HEK293 (cell line): ENCODE data around the gene ARL13B.
A peak's percentile ranks its signal among the peaks of the same experiment; 100 is the strongest.

Source experiments
- KLF9 ChIP-seq: fragments of 450-650 bp; formaldehyde crosslinking; IDR thresholded peaks from 2 replicates; pipeline ENCODE4 v1.5.1; 2016; ENCODE audit warnings: missing biosample characterization, missing genetic modification characterization, low read depth
- MYNN ChIP-seq: fragments of 450-650 bp; formaldehyde crosslinking; IDR thresholded peaks from 2 replicates; pipeline ENCODE4 v1.5.1; 2016; ENCODE audit warnings: missing biosample characterization, missing genetic modification characterization, borderline replicate concordance
- SALL2 ChIP-seq: fragments of 450-650 bp; formaldehyde crosslinking; IDR thresholded peaks from 2 replicates; pipeline ENCODE4 v1.5.0; 2017; ENCODE audit warnings: missing biosample characterization, mild to moderate bottlenecking, missing genetic modification characterization, borderline replicate concordance
- SCRT2 ChIP-seq: fragments of 450-650 bp; formaldehyde crosslinking; IDR thresholded peaks from 2 replicates; pipeline ENCODE4 v1.5.1; 2016; ENCODE audit warnings: missing biosample characterization, missing genetic modification characterization
- SETDB1 ChIP-seq: IDR thresholded peaks from one replicate; pipeline ENCODE4 v1.6.1; 2017; ENCODE audit warnings: mild to moderate bottlenecking, low read length, moderate library complexity, mixed read lengths; ENCODE audit not compliant: insufficient read length
- TRIM28 ChIP-seq: IDR thresholded peaks from 2 replicates; pipeline ENCODE4 v1.6.1; 2011; ENCODE audit warnings: low read length, control low read depth, borderline replicate concordance
- YY1 ChIP-seq: fragments of 450-650 bp; formaldehyde crosslinking; IDR thresholded peaks from 2 replicates; pipeline ENCODE4 v1.5.1; 2018; ENCODE audit warnings: missing biosample characterization, missing genetic modification characterization
- ZBTB20 ChIP-seq: fragments of 450-650 bp; formaldehyde crosslinking; IDR thresholded peaks from 2 replicates; pipeline ENCODE4 v1.5.1; 2016; ENCODE audit warnings: missing biosample characterization, missing genetic modification characterization
- ZBTB6 ChIP-seq: fragments of 450-650 bp; formaldehyde crosslinking; IDR thresholded peaks from 2 replicates; pipeline ENCODE4 v1.5.1; 2017; ENCODE audit warnings: missing biosample characterization, missing genetic modification characterization
- ZFP3 ChIP-seq: fragments of 450-650 bp; formaldehyde crosslinking; IDR thresholded peaks from 2 replicates; pipeline ENCODE4 v1.5.1; 2016; ENCODE audit warnings: low read depth, missing biosample characterization, missing genetic modification characterization
- ZFP37 ChIP-seq: fragments of 450-650 bp; formaldehyde crosslinking; IDR thresholded peaks from 2 replicates; pipeline ENCODE4 v1.5.1; 2016; ENCODE audit warnings: missing biosample characterization, missing genetic modification characterization
- ZNF114 ChIP-seq: fragments of 450-650 bp; formaldehyde crosslinking; IDR thresholded peaks from 2 replicates; pipeline ENCODE4 v1.5.0; 2017; ENCODE audit warnings: missing biosample characterization, missing genetic modification characterization
- ZNF138 ChIP-seq: fragments of 450-650 bp; formaldehyde crosslinking; IDR thresholded peaks from 2 replicates; pipeline ENCODE4 v1.5.1; 2016; ENCODE audit warnings: missing biosample characterization, missing genetic modification characterization, borderline replicate concordance
- ZNF146 ChIP-seq: fragments of 450-650 bp; formaldehyde crosslinking; IDR thresholded peaks from 2 replicates; pipeline ENCODE4 v1.5.1; 2016; ENCODE audit warnings: missing biosample characterization, missing genetic modification characterization
- ZNF157 ChIP-seq: fragments of 450-650 bp; formaldehyde crosslinking; IDR thresholded peaks from 2 replicates; pipeline ENCODE4 v1.5.1; 2016; ENCODE audit warnings: missing biosample characterization, missing genetic modification characterization
- ZNF16 ChIP-seq: fragments of 450-650 bp; formaldehyde crosslinking; IDR thresholded peaks from 2 replicates; pipeline ENCODE4 v1.5.1; 2016; ENCODE audit warnings: low read depth, missing biosample characterization, missing genetic modification characterization
- ZNF2 ChIP-seq: fragments of 450-650 bp; formaldehyde crosslinking; IDR thresholded peaks from 2 replicates; pipeline ENCODE4 v1.5.1; 2016; ENCODE audit warnings: missing biosample characterization, missing genetic modification characterization
- ZNF202 ChIP-seq: fragments of 450-650 bp; formaldehyde crosslinking; IDR thresholded peaks from 2 replicates; pipeline ENCODE4 v1.5.1; 2016; ENCODE audit warnings: missing biosample characterization, missing genetic modification characterization, borderline replicate concordance
- ZNF211 ChIP-seq: fragments of 450-650 bp; formaldehyde crosslinking; IDR thresholded peaks from 2 replicates; pipeline ENCODE4 v1.5.1; 2016; ENCODE audit warnings: low read depth, missing biosample characterization, missing genetic modification characterization
- ZNF221 ChIP-seq: fragments of 450-650 bp; formaldehyde crosslinking; IDR thresholded peaks from 2 replicates; pipeline ENCODE4 v1.5.1; 2017; ENCODE audit warnings: missing biosample characterization, missing genetic modification characterization, borderline replicate concordance
- ZNF350 ChIP-seq: fragments of 450-650 bp; formaldehyde crosslinking; IDR thresholded peaks from 2 replicates; pipeline ENCODE4 v1.5.0; 2017; ENCODE audit warnings: missing biosample characterization, mild to moderate bottlenecking, missing genetic modification characterization
- ZNF426 ChIP-seq: fragments of 450-650 bp; formaldehyde crosslinking; IDR thresholded peaks from 2 replicates; pipeline ENCODE4 v1.5.1; 2017; ENCODE audit warnings: missing biosample characterization, missing genetic modification characterization, mild to moderate bottlenecking, inconsistent platforms, moderate library complexity
- ZNF555 ChIP-seq: fragments of 450-650 bp; formaldehyde crosslinking; conservative IDR thresholded peaks from 2 replicates; pipeline ENCODE4 v1.5.1; 2017; ENCODE audit warnings: missing biosample characterization, mild to moderate bottlenecking, missing genetic modification characterization, inconsistent platforms
- ZNF621 ChIP-seq: fragments of 450-650 bp; formaldehyde crosslinking; IDR thresholded peaks from 2 replicates; pipeline ENCODE4 v1.5.1; 2017; ENCODE audit warnings: missing biosample characterization, missing genetic modification characterization
- ZNF624 ChIP-seq: fragments of 450-650 bp; formaldehyde crosslinking; IDR thresholded peaks from 2 replicates; pipeline ENCODE4 v1.5.1; 2017; ENCODE audit warnings: missing biosample characterization, missing genetic modification characterization
- ZNF654 ChIP-seq: fragments of 450-650 bp; formaldehyde crosslinking; IDR thresholded peaks from 2 replicates; pipeline ENCODE4 v1.5.1; 2016; ENCODE audit warnings: low read depth, missing biosample characterization, missing genetic modification characterization
- ZNF660 ChIP-seq: fragments of 450-650 bp; IDR thresholded peaks from 2 replicates; pipeline ENCODE4 v1.5.1; 2018; ENCODE audit warnings: missing biosample characterization, mild to moderate bottlenecking, missing genetic modification characterization
- ZNF677 ChIP-seq: fragments of 450-650 bp; IDR thresholded peaks from 2 replicates; pipeline ENCODE4 v1.5.0; 2018; ENCODE audit warnings: missing biosample characterization, mild to moderate bottlenecking, missing genetic modification characterization, moderate library complexity
- ZNF76 ChIP-seq: fragments of 450-650 bp; formaldehyde crosslinking; IDR thresholded peaks from 2 replicates; pipeline ENCODE4; 2016; ENCODE audit warnings: low read depth, missing biosample characterization, missing genetic modification characterization, borderline replicate concordance
- ZNF776 ChIP-seq: fragments of 450-650 bp; formaldehyde crosslinking; IDR thresholded peaks from 2 replicates; pipeline ENCODE4 v1.5.0; 2017; ENCODE audit warnings: missing biosample characterization, missing genetic modification characterization, borderline replicate concordance
- ZNF785 ChIP-seq: fragments of 450-650 bp; formaldehyde crosslinking; IDR thresholded peaks from 2 replicates; pipeline ENCODE4 v1.5.1; 2016; ENCODE audit warnings: missing biosample characterization, missing genetic modification characterization
- ZNF791 ChIP-seq: fragments of 450-650 bp; formaldehyde crosslinking; IDR thresholded peaks from 2 replicates; pipeline ENCODE4 v1.5.1; 2016; ENCODE audit warnings: missing biosample characterization, missing genetic modification characterization
- ZSCAN23 ChIP-seq: fragments of 450-650 bp; formaldehyde crosslinking; IDR thresholded peaks from 2 replicates; pipeline ENCODE4 v1.5.1; 2016; ENCODE audit warnings: missing biosample characterization, missing genetic modification characterization
- ZXDB ChIP-seq: fragments of 450-650 bp; formaldehyde crosslinking; IDR thresholded peaks from 2 replicates; pipeline ENCODE4 v1.5.1; 2016; ENCODE audit warnings: missing biosample characterization, missing genetic modification characterization
- TF ChIP-seq, protein P1 (sequence below): fragments of 450-650 bp; formaldehyde crosslinking; IDR thresholded peaks from 2 replicates; pipeline ENCODE4 v1.5.1; 2017; ENCODE audit warnings: missing biosample characterization, mild to moderate bottlenecking, missing genetic modification characterization, moderate library complexity
- TF ChIP-seq, protein P2 (sequence below): fragments of 450-650 bp; formaldehyde crosslinking; IDR thresholded peaks from 2 replicates; pipeline ENCODE4; 2016; ENCODE audit warnings: missing biosample characterization, missing genetic modification characterization
- TF ChIP-seq, protein P3 (sequence below): fragments of 450-650 bp; formaldehyde crosslinking; IDR thresholded peaks from 2 replicates; pipeline ENCODE4 v1.5.1; 2017; ENCODE audit warnings: missing biosample characterization, missing genetic modification characterization

The ARL13B gene

DNA sequence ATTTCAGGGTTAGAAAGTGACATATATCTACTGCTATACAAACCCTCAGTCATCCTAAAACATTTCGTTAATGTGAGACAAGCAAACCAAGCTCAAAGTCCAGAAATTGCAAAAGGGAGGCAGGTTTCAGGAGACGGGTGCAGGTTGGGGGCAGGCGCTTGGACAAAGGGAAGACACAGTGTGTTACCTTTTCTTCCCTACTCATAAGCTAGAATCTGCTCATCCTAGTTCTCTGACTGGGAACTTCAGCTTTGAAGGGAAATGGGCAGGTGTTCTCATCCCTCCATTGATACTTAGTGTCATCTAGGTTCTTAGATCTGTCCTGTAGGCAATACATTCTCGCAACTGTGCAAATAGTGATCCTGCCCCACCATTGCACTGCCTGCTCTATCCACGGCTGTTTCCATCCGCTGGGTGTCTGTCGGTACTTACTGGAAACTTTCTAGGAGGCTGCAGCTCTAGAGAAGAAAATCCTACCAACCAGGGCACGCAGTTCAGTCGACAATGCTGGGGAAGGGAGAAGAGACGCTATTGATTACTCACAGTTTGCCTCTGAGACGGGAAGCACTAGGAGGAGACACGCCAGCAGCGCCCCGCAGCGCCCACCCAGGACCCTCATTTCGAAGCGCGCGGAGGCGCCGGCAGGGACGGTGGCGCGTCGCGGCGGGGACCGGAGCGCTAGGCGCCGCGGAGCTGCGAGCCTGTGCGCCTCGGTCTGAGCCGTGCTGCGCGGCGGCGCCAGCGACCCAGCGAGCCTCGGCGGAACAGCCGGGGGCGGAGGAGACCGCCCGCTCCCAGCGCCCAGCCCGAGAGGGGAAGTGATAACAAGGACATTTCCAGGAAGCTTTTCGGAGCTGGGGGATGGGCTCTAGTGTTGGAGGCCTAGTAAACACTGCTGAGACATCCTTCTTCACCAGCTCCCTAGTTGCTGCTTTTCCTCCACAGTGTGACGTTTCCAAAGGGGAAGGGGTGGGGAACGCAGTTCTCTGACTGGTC is 6.5 kb upstream of the ARL13B start, which contains the start of gene PROS1 (continued):
- TF ChIP-seq, protein P1, sequence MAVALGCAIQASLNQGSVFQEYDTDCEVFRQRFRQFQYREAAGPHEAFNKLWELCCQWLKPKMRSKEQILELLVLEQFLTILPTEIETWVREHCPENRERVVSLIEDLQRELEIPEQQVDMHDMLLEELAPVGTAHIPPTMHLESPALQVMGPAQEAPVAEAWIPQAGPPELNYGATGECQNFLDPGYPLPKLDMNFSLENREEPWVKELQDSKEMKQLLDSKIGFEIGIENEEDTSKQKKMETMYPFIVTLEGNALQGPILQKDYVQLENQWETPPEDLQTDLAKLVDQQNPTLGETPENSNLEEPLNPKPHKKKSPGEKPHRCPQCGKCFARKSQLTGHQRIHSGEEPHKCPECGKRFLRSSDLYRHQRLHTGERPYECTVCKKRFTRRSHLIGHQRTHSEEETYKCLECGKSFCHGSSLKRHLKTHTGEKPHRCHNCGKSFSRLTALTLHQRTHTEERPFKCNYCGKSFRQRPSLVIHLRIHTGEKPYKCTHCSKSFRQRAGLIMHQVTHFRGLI (tag by site-specific recombination): no peak
- TF ChIP-seq TRIM28 (peak; percentile 59; the same call in 1 of the 2 replicates), ZNF677 (tag by site-specific recombination) (no peak), ZNF138 (tag by site-specific recombination) (no peak), ZNF16 (tag by site-specific recombination) (no peak), ZNF555 (tag by site-specific recombination) (no peak), KLF9 (tag by site-specific recombination) (no peak), ZFP37 (tag by site-specific recombination) (no peak), ZNF785 (no peak), ZXDB (no peak), ZBTB20 (tag by site-specific recombination) (peak; percentile 49; the same call in 1 of the 2 replicates), SETDB1 (no peak), ZBTB6 (no peak), SALL2 (tag by site-specific recombination) (no peak), ZNF624 (tag by site-specific recombination) (no peak), SCRT2 (tag by site-specific recombination) (no peak), ZNF621 (tag by site-specific recombination) (no peak), MYNN (tag by site-specific recombination) (no peak), ZNF654 (tag by site-specific recombination) (no peak), ZNF202 (tag by site-specific recombination) (no peak), ZNF350 (tag by site-specific recombination) (no peak), ZNF776 (tag by site-specific recombination) (no peak), ZNF2 (tag by site-specific recombination) (no peak), ZNF660 (tag by site-specific recombination) (peak; percentile 76; the same call in 1 of the 2 replicates), ZNF146 (no peak), ZNF426 (no peak), ZNF791 (tag by site-specific recombination) (no peak), ZNF157 (tag by site-specific recombination) (no peak), ZNF114 (tag by site-specific recombination) (no peak), ZNF221 (tag by site-specific recombination) (no peak), ZNF76 (no peak), ZSCAN23 (tag by site-specific recombination) (no peak), ZNF211 (tag by site-specific recombination) (no peak), YY1 (tag by site-specific recombination) (peak; percentile 23; the same call in 1 of the 2 replicates), ZFP3 (tag by site-specific recombination) (no peak)
- TF ChIP-seq, protein P2, sequence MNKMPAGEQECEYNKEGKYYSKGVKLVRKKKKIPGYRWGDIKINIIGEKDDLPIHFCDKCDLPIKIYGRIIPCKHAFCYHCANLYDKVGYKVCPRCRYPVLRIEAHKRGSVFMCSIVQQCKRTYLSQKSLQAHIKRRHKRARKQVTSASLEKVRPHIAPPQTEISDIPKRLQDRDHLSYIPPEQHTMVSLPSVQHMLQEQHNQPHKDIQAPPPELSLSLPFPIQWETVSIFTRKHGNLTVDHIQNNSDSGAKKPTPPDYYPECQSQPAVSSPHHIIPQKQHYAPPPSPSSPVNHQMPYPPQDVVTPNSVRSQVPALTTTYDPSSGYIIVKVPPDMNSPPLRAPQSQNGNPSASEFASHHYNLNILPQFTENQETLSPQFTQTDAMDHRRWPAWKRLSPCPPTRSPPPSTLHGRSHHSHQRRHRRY (tag by site-specific recombination): no peak
- TF ChIP-seq, protein P3, sequence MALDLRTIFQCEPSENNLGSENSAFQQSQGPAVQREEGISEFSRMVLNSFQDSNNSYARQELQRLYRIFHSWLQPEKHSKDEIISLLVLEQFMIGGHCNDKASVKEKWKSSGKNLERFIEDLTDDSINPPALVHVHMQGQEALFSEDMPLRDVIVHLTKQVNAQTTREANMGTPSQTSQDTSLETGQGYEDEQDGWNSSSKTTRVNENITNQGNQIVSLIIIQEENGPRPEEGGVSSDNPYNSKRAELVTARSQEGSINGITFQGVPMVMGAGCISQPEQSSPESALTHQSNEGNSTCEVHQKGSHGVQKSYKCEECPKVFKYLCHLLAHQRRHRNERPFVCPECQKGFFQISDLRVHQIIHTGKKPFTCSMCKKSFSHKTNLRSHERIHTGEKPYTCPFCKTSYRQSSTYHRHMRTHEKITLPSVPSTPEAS (tag by site-specific recombination): no peak
